Measurements from ENCODE around the gene PRSS8.
A peak's percentile ranks its signal among the peaks of the same experiment; 100 is the strongest.
"Not testable (repeated sequence)": the region's sequence is repeated elsewhere in the genome, so short reads cannot be mapped to it uniquely, and the experiment has no call there.

Gene PRSS8

DNA sequence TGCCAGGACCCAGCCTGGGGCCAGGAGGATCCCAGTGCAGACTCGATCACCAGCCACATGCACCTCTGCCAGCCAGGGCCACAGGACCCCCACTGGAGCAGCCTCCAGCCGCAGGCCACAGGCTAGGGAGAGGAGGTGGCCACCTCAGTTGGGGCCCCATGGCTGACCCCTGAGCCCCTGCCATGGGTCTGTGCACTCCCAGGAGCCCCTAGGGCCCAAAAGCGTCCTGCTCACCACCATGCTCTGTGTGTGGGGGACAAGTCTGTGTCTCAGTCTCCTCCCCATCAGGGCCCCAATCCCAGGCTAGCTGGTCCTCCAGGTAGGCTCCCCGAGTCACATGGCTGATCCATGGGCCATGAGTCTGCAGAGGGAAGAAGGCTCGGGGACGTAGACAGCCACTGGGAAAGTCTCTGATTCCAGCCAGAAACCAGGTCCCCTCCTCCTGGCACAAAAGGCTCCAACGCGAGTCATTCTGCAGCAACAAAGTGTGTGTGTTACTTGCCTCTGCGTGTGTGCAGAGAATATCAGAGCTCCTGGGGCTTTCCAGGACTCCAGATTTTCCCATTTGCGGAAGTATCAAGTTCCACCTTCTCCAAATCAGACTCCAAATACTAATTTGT lies 6.1 kb upstream of the PRSS8 start:
- H3K4me1 ChIP-seq, result peaks cover 17% of the 10 kb centered on the region
- DNase-seq, result peak; percentile 41

DNA sequence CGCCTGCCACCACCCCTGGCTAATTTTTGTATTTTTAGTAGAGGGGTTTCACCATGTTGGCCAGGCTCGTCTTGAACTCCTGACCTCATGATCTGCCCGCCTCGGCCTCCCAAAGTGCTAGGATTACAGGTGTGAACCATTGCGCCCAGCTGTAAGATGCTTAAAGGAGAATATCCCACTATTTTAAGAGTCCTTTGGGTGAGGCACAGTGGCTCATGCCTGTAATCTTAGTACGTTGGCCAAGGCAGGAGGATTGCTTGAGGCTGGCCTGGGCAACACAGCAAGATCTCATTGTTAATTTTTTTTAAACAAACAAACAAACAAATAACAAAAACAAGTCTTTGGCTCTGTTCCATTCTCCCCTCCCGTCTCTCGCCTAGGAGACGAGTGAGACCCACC lies 5.5 kb upstream of the PRSS8 start:
- H3K36me3 ChIP-seq; H3K4me3 ChIP-seq (ENCODE audit: low read depth, low read length); DNase-seq; H3K9me3 ChIP-seq; H3K27me3 ChIP-seq: not testable (repeated sequence)
- H3K4me1 ChIP-seq, result peaks cover 18% of the 10 kb centered on the region

More for the DNA sequence above, 6.1 kb upstream of the PRSS8 start:
- Histone ChIP-seq H3K27me3 (no peaks in the 10 kb centered on the region), H3K9me3 (no peaks in the 10 kb centered on the region), H3K4me3 (ENCODE audit: low read depth, low read length) (peak overlapping the region; percentile 32), H3K36me3 (no peaks in the 10 kb centered on the region)
- TF ChIP-seq, protein P1, sequence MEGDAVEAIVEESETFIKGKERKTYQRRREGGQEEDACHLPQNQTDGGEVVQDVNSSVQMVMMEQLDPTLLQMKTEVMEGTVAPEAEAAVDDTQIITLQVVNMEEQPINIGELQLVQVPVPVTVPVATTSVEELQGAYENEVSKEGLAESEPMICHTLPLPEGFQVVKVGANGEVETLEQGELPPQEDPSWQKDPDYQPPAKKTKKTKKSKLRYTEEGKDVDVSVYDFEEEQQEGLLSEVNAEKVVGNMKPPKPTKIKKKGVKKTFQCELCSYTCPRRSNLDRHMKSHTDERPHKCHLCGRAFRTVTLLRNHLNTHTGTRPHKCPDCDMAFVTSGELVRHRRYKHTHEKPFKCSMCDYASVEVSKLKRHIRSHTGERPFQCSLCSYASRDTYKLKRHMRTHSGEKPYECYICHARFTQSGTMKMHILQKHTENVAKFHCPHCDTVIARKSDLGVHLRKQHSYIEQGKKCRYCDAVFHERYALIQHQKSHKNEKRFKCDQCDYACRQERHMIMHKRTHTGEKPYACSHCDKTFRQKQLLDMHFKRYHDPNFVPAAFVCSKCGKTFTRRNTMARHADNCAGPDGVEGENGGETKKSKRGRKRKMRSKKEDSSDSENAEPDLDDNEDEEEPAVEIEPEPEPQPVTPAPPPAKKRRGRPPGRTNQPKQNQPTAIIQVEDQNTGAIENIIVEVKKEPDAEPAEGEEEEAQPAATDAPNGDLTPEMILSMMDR (IDR thresholded peaks at IDR 0.05; ENCODE audit: low read depth, low read length), result no peak

DNA sequence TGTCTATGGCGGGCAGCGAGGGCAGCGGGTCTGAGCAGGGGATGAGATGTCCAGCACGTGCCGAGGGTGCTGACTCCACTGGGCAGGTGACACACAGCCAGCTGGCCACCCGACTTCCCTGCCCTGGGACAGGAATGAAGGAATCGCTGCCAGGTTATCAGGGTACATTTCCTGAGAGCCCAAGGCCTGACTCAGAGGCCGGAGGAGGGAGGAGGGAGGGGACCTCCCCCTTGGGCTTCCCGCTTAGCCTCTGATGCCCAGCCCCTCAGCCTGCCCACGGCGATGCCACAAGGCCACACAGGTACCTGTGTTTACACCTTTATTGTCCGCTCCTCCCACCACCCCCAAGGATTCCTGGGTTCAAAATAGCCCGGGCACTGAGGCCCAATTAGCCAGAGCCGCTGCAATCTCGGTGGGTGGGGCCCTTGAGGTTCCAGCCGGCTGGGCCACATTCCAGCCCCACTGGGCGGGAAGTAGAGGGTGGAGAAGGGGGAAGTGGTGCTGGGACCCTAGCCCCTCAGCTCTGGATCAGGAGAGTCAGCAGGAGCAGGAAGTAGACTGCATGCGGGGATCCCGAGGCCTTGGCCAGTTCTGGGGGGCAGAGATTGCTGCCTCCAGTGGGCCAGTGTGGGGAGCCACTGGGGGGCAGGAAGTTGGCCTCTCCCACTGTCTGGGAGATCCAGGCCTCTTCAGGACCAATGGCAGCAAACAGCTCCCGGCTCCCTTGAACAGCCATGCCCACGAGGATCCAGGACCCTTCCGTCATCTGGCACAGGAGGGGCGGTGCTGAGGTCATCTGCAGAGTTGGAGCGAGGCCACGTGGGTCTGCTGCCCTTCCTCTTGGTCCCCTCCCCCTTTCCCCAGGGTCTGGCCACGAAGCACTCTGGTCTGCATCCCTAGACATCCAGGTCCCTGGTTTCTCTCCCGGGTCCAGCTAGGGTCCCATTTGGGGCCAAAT lies 3.4 kb upstream of the PRSS8 start:
- no peaks in the 10 kb centered on the region for H3K36me3 ChIP-seq
- TF ChIP-seq, protein P1 (IDR thresholded peaks at IDR 0.05; ENCODE audit: low read depth, low read length), result no peak
- H3K4me1 ChIP-seq, result peaks cover 38% of the 10 kb centered on the region
- no peaks in the 10 kb centered on the region for H3K27me3 ChIP-seq
- H3K4me3 ChIP-seq (ENCODE audit: low read depth, low read length), result no peak overlapping the region
- peak; percentile 76 for DNase-seq
- H3K9me3 ChIP-seq, result no peaks in the 10 kb centered on the region

DNA sequence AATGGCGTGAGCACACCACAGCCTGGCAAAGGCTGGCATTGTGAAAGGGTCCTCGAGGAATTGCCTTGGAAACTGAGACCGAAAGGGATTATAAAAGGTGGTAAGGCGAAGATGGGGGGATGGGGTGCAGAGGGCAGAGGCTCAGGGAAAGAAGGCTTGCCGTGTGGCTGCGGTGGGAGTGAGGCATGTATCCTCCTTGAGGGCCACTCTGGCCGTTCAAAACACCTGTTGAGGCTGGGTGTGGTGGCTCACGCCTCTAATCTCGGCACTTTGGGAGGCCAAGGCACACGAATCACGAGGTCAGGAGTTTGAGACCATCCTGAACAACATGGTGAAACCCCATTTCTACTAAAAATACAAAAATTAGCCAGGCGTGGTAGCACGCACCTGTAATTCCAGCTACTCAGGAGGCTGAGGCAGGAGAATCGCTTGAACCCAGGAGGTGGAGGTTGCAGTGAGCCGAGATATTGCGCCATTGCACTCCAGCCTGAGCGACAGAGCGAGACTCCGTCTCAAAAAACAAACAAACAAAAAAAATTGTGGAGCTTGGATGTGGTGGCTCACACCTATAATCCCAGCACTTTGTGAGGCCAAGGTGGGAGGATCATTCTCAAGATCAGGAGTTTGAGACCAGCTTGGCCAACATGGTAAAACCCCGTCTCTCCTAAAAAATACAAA lies 1.4 kb upstream of the PRSS8 start:
- not testable (repeated sequence) for DNase-seq; H3K9me3 ChIP-seq; H3K27me3 ChIP-seq; H3K36me3 ChIP-seq; H3K4me3 ChIP-seq (ENCODE audit: low read depth, low read length)
- peaks cover 48% of the 10 kb centered on the region for H3K4me1 ChIP-seq

DNA sequence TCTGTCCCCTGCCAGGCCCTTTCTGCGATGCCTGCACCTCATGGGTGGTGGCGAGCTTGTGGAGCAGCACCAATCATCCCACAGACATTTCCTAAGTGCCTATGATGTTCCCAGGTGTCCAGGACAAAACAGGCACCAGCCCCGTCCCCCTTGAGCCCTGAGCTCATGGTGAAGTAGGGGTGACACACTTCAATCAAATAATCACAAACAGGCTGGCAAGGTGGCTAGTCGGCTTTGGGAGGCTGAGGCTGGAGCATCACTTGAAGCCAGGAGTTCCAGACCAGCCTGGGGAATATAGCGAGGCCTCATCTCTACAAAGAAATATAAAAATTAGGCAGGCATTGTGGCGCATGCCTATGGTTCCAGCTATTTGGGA lies 748 bp upstream of the PRSS8 start:
- Histone ChIP-seq H3K36me3 (peaks cover 5% of the 10 kb centered on the region; the same call in 1 of the 2 replicates), H3K27me3 (no peaks in the 10 kb centered on the region), H3K4me3 (ENCODE audit: low read depth, low read length) (no peak overlapping the region), H3K9me3 (no peaks in the 10 kb centered on the region), H3K4me1 (peaks cover 41% of the 10 kb centered on the region)
- TF ChIP-seq, protein P1 (IDR thresholded peaks at IDR 0.05; ENCODE audit: low read depth, low read length), result no peak
- DNase-seq, result no peak

DNA sequence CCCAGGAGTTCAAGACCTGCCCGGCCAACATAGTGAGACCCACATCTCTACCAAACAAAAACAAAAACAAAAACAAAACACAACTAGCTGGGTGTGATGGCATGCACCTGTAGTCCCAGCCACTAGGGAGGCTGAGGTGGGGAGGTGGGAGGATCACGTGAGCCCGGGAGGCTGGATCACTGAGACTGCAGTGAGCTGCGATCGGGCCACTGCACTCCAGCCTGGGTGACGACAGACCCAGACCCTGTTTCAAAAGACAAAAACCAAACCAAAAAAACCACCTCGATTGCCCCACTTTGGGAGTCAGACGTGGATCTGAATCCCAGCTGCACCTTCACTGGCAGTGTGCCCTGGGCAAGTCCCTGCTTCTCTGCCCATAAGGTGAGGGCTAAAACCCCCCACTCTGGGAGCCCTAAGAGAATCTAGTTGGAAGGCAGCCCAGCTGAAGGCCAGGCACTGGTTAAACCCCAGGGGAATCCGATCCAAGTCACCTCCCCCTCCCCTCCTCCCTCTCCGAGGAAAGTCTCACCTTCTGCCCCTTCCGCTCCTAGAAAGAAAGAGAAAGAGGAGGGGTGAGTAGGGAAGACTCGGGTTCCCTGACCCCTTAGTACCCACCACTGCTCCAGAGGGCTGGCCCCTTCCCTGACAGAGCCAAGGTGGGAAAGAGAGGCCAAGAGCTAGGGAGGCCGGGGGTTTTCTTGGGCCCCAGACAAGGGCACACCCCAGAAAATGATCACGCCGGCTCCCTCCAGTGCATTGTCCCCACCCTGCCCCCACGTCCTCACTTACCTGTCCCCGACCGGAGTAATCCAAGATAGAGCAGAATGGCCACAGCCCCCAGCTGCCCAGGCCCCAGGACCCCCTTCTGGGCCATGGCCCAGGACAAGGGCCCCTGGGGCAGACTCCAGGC lies 647 bp downstream of the PRSS8 start:
- Histone ChIP-seq H3K4me1 (peaks cover 41% of the 10 kb centered on the region), H3K27me3 (no peaks in the 10 kb centered on the region), H3K9me3 (no peaks in the 10 kb centered on the region), H3K4me3 (ENCODE audit: low read depth, low read length) (peak overlapping the region; percentile 46), H3K36me3 (peaks cover 8% of the 10 kb centered on the region; the same call in 1 of the 2 replicates)
- DNase-seq, result peak; percentile 64
- TF ChIP-seq, protein P1 (IDR thresholded peaks at IDR 0.05; ENCODE audit: low read depth, low read length), result no peak
